H1 (cell line): ENCODE data around the gene DAB2IP. TPM values are rescaled to one million over a fixed set of nuclear protein-coding genes. Genes with fewer than 3 reads are reported as not detected.

Source experiments
- CTCF ChIA-PET: fragments of 300-600 bp; sonication (Branson Sonifier 250); formaldehyde crosslinking; loops from one replicate; lab custom pipeline; 2021; ENCODE audit not compliant: partially characterized antibody; lab: Charles Lee
- POLR2A ChIA-PET: fragments of 300-600 bp; sonication (Branson Sonifier 250); formaldehyde crosslinking; loops from one replicate; lab custom pipeline; 2021; ENCODE audit warnings: inconsistent platforms; ENCODE audit not compliant: partially characterized antibody; lab: Charles Lee
- DNase-seq, 2 experiments: peaks; one replicate each; pipeline versions ENCODE4 v3.0.0 to v3.0.0-alpha.2; 2010 to 2022; ENCODE audit warnings: low spot score in 2 of 2, low read depth in 1 of 2, mixed read lengths in 1 of 2
- FAIRE-seq: peaks from 2 replicates; lab custom pipeline; 2011; peaks lifted over from hg19 to GRCh38; lab: Jason Lieb, UNC
- H2AFZ ChIP-seq: 2 replicates; pipeline ENCODE4 v1.8.1; 2012; ENCODE audit warnings: low read length, inconsistent platforms
- H2AK5ac ChIP-seq: 2 replicates; pipeline ENCODE4 v1.6.1; 2013; ENCODE audit warnings: low read depth, low read length
- H2BK120ac ChIP-seq: replicated peaks from 2 replicates; pipeline ENCODE3; 2013; ENCODE audit warnings: low read depth, low read length, inconsistent platforms
- H2BK12ac ChIP-seq: 2 replicates; pipeline ENCODE4 v1.6.1; 2013; ENCODE audit warnings: low read depth, low read length
- H2BK15ac ChIP-seq: 2 replicates; pipeline ENCODE4 v1.6.1; 2013; ENCODE audit warnings: low read length
- H2BK20ac ChIP-seq: 2 replicates; pipeline ENCODE4 v1.6.1; 2013; ENCODE audit warnings: low read length
- H2BK5ac ChIP-seq: 2 replicates; pipeline ENCODE4 v1.6.1; 2013; ENCODE audit warnings: low read depth, low read length
- H3K14ac ChIP-seq: 2 replicates; pipeline ENCODE4 v1.6.1; 2013; ENCODE audit warnings: inconsistent platforms; ENCODE audit not compliant: insufficient read length
- H3K18ac ChIP-seq: 2 replicates; pipeline ENCODE4 v1.6.1; 2013; ENCODE audit warnings: low read length; ENCODE audit errors: extremely low read depth
- H3K23ac ChIP-seq: 2 replicates; pipeline ENCODE4 v1.6.1; 2013; ENCODE audit warnings: inconsistent platforms; ENCODE audit not compliant: insufficient read length
- H3K23me2 ChIP-seq: 2 replicates; pipeline ENCODE4 v1.6.1; 2013; ENCODE audit warnings: low read depth, low read length
- H3K27ac ChIP-seq: 2 replicates; pipeline ENCODE4 v1.6.1; 2011; ENCODE audit warnings: low read depth, low read length, inconsistent platforms
- H3K27me3 ChIP-seq, 4 experiments: replicated peaks in 1 of 4; 1 replicate in 1 of 4; 2 replicates in 3 of 4; pipeline versions ENCODE4 v1.6.1 to v1.8.1; 2011 to 2013; ENCODE audit warnings: low read length in 3 of 4, mild to moderate bottlenecking in 3 of 4, inconsistent platforms in 2 of 4, mixed read lengths in 2 of 4, moderate library complexity in 1 of 4; ENCODE audit not compliant: control insufficient read depth in 3 of 4, insufficient read depth in 3 of 4; ENCODE audit errors: extremely low read depth in 1 of 4
- H3K36me3 ChIP-seq, 4 experiments: 2 replicates each; pipeline versions ENCODE4 v1.6.1 to v1.8.1; 2011 to 2013; ENCODE audit warnings: mild to moderate bottlenecking in 4 of 4, low read length in 3 of 4, moderate library complexity in 2 of 4, control low read depth in 1 of 4, inconsistent platforms in 1 of 4; ENCODE audit not compliant: insufficient read depth in 4 of 4, control insufficient read depth in 2 of 4
- H3K4ac ChIP-seq: replicated peaks from 2 replicates; pipeline ENCODE3; 2013; ENCODE audit warnings: low read length, low read depth, mixed read lengths, inconsistent platforms; ENCODE audit not compliant: insufficient read length
- H3K4me1 ChIP-seq, 4 experiments: replicated peaks in 1 of 4; 1 replicate in 1 of 4; 2 replicates in 3 of 4; pipeline versions ENCODE4 v1.6.1 to v1.8.1; 2011 to 2013; ENCODE audit warnings: low read length in 3 of 4, inconsistent platforms in 2 of 4, mixed read lengths in 1 of 4; ENCODE audit not compliant: insufficient read depth in 4 of 4, control insufficient read depth in 3 of 4
- H3K4me2 ChIP-seq, 2 experiments: 2 replicates each; pipeline versions ENCODE4 v1.6.1 to v1.8.1; 2011 to 2013; ENCODE audit warnings: low read depth in 2 of 2, low read length in 2 of 2, control low read depth in 1 of 2, inconsistent platforms in 1 of 2, mild to moderate bottlenecking in 1 of 2; ENCODE audit not compliant: insufficient read depth in 1 of 2
- H3K4me3 ChIP-seq, 4 experiments: fragments of 200-600, 300-600 bp in 1 of 4; sonication (generic), shearing (Covaris generic), sonication (Bioruptor Twin) in 1 of 4; 2 replicates each; pipeline versions ENCODE4 v1.5.1 to v1.8.1; 2011 to 2016; ENCODE audit warnings: low read length in 4 of 4, low read depth in 3 of 4, control low read depth in 2 of 4, inconsistent platforms in 2 of 4, mild to moderate bottlenecking in 2 of 4, mixed read lengths in 1 of 4, moderate library complexity in 1 of 4; ENCODE audit not compliant: insufficient read depth in 2 of 4; ENCODE audit errors: extremely low read depth in 1 of 4
- H3K56ac ChIP-seq: replicated peaks from 2 replicates; pipeline ENCODE3; 2013; ENCODE audit warnings: low read depth, mild to moderate bottlenecking, mixed read lengths, low read length, inconsistent platforms; ENCODE audit not compliant: insufficient read length
- H3K79me1 ChIP-seq: 2 replicates; pipeline ENCODE4 v1.6.1; 2013; ENCODE audit warnings: low read depth, low read length, control low read depth
- H3K79me2 ChIP-seq, 2 experiments: 2 replicates each; pipeline versions ENCODE4 v1.6.1 to v1.8.1; 2012 to 2013; ENCODE audit warnings: low read length in 2 of 2, mild to moderate bottlenecking in 2 of 2, inconsistent platforms in 1 of 2; ENCODE audit not compliant: insufficient read depth in 2 of 2, control insufficient read depth in 1 of 2
- H3K9ac ChIP-seq, 4 experiments: replicated peaks in 1 of 4; 1 replicate in 1 of 4; 2 replicates in 3 of 4; pipeline versions ENCODE4 v1.6.1 to v1.8.1; 2011 to 2013; ENCODE audit warnings: low read depth in 3 of 4, low read length in 3 of 4, control low read depth in 2 of 4, mild to moderate bottlenecking in 2 of 4, moderate library complexity in 2 of 4, inconsistent platforms in 1 of 4; ENCODE audit errors: extremely low read depth in 1 of 4
- H3K9me3 ChIP-seq, 2 experiments: 2 replicates each; pipeline versions ENCODE4 v1.6.1 to v1.8.1; 2012 to 2013; ENCODE audit warnings: mild to moderate bottlenecking in 2 of 2, moderate library complexity in 2 of 2, control low read depth in 1 of 2, inconsistent platforms in 1 of 2, low read depth in 1 of 2, low read length in 1 of 2, mixed read lengths in 1 of 2; ENCODE audit not compliant: insufficient read depth in 2 of 2
- H4K20me1 ChIP-seq, 2 experiments: replicated peaks in 1 of 2; 2 replicates each; pipeline versions ENCODE3 to v1.8.1; 2011 to 2013; ENCODE audit warnings: inconsistent platforms in 2 of 2, low read length in 2 of 2, mild to moderate bottlenecking in 1 of 2; ENCODE audit not compliant: insufficient read depth in 2 of 2, control insufficient read depth in 1 of 2
- H4K5ac ChIP-seq: 2 replicates; pipeline ENCODE4 v1.6.1; 2013; ENCODE audit warnings: low read length, low read depth, mixed read lengths, inconsistent platforms; ENCODE audit not compliant: insufficient read length
- H4K8ac ChIP-seq: 2 replicates; pipeline ENCODE4 v1.8.0; 2013; ENCODE audit warnings: mild to moderate bottlenecking, moderate library complexity, low read length, inconsistent platforms; ENCODE audit not compliant: insufficient read depth; ENCODE audit errors: extremely low read depth
- H4K91ac ChIP-seq: replicated peaks from 2 replicates; pipeline ENCODE3; 2013; ENCODE audit warnings: low read length, mixed read lengths, inconsistent platforms; ENCODE audit not compliant: insufficient read length
- TAF7 ChIP-seq: optimal IDR thresholded peaks from 2 replicates; pipeline ENCODE3; 2011; ENCODE audit warnings: low read depth, mild to moderate bottlenecking, inconsistent platforms, low read length, moderate library complexity, borderline replicate concordance
- USF2 ChIP-seq: IDR thresholded peaks from 2 replicates; pipeline ENCODE4 v1.6.1; 2011; ENCODE audit warnings: low read length, improper control_type of control experiment
- WGBS, 2 experiments: shearing (Covaris generic) in 1 of 2; methylation state at CpG; one replicate each; pipeline versions ENCODE4 v1.1.6 to v1.1.7; 2013 to 2015; ENCODE audit warnings: low lambda C conversion rate in 2 of 2, mixed read lengths in 2 of 2, inconsistent platforms in 1 of 2, low coverage in 1 of 2, missing lambda C conversion rate in 1 of 2; ENCODE audit not compliant: insufficient replicate concordance in 2 of 2, insufficient coverage in 1 of 2, insufficient read length in 1 of 2; ENCODE audit errors: extremely low coverage in 1 of 2, missing lambda C conversion rate in 1 of 2; 5-methylcytosine and 5-hydroxymethylcytosine counted together
- polyA plus RNA-seq, 7 experiments: library from polyadenylated mRNA; depleted of rRNA in 3 of 7; stranded (reverse) in 5 of 7; unstranded in 2 of 7; fragments of >200 nt in 5 of 7; fragments of 200-250 nt in 2 of 7; gene quantifications; 1 replicate in 5 of 7; 2 replicates in 1 of 7; 4 replicates in 1 of 7; pipeline versions ENCODE4 v1.2.1 to v1.2.3, GENCODE V29; 2011 to 2013; ENCODE audit warnings: missing spikeins in 2 of 7, mixed read lengths in 2 of 7
- total RNA-seq: library from RNA; stranded (reverse); fragmentation: NEBNext Ultra II Directional; extraction: Animal tissue kit (Norgen Biotek cat#: 25700); gene quantifications from 2 replicates; pipeline ENCODE4 v1.2.1, GENCODE V29; 2021

The DAB2IP gene
- total and polyA plus RNA-seq, 2 of the 8 experiments (the other 6 are each of a cell fraction or from before 2014, with no cell fraction given), result 19.7 to 39.5 TPM

GRCh38 chr9:121779381-121780117 lies 128.1 kb downstream of the DAB2IP start:
- no peak for FAIRE-seq
- Histone ChIP-seq H2AFZ (no peak overlapping the region), H4K8ac (no peak overlapping the region), H3K9me3 (no peaks in the 10 kb centered on the region), H3K18ac (no peak overlapping the region), H3K4ac (no peak overlapping the region), H3K79me1 (no peaks in the 10 kb centered on the region), H4K91ac (no peak overlapping the region), H2BK20ac (no peak overlapping the region), H3K4me1 (peaks cover 0 to 15% (median 10%) of the 10 kb centered on the region in 4 experiments; a peak in 6 of 7 replicates), H4K5ac (no peak overlapping the region), H3K23me2 (0 out of 2 replicates have a peak, but pooled peaks cover 2% of the 10 kb centered on the region), H3K56ac (no peak overlapping the region), H3K23ac (no peak overlapping the region), H3K27me3 (no peaks in the 10 kb centered on the region), H2BK15ac (0 out of 2 replicates have a peak overlapping the region, but pooled peaks have one; percentile 16), H4K20me1 (peaks cover 0 to 6% of the 10 kb centered on the region in 2 experiments), H3K79me2 (no peaks in the 10 kb centered on the region; a peak in 1 of 4 replicates), H2BK120ac (no peak overlapping the region), H3K14ac (no peak overlapping the region), H2AK5ac (no peak overlapping the region), H3K27ac (no peak overlapping the region), H2BK5ac (no peak overlapping the region; the same call in 1 of the 2 replicates), H3K4me2 (no peak overlapping the region), H3K4me3 (no peak overlapping the region), H2BK12ac (no peak overlapping the region), H3K36me3 (peaks cover 2 to 22% (median 16%) of the 10 kb centered on the region in 4 experiments; a peak in 7 of 8 replicates), H3K9ac (no peak overlapping the region)
- DNase-seq, result no peak
- CTCF ChIA-PET, result interaction anchor here (1.0 kb wide), 1 partner anchor 44 kb away, joined by 3 read pairs; no protein-coding TSS in a partner anchor
- WGBS, 2 experiments, result 84% methylated on average over 13 of the region's 13 CpGs; no CpG with 5 or more reads in 1 of the 2 experiments
- no peak for TF ChIP-seq TAF7
- no peak for TF ChIP-seq USF2
- POLR2A ChIA-PET, result no interaction called here
